Upper lobe of right lung (tissue), 1 donor: ENCODE results near the gene DIP2C. TPM values are rescaled to one million over a fixed set of nuclear protein-coding genes. Genes with fewer than 3 reads are reported as not detected.
A peak's percentile ranks its signal among the peaks of the same experiment; 100 is the strongest.

Experiments
- ATAC-seq: fragments of 200-7000 bp; cut with Tn5 transposase; one replicate; pipeline ENCODE4 v1.9.1; 2020; ENCODE audit warnings: mild to moderate bottlenecking, moderate library complexity
- DNase-seq: peaks from one replicate; pipeline ENCODE4 v3.0.0-alpha.2; 2020
- H3K27ac ChIP-seq: fragments of 200-600 bp; one replicate; pipeline ENCODE4 v1.8.0; 2022
- H3K27me3 ChIP-seq: fragments of 200-600 bp; one replicate; pipeline ENCODE4 v1.8.0; 2022; ENCODE audit warnings: mild to moderate bottlenecking
- H3K36me3 ChIP-seq: fragments of 200-600 bp; one replicate; pipeline ENCODE4 v1.8.0; 2022
- H3K4me1 ChIP-seq: fragments of 200-600 bp; one replicate; pipeline ENCODE4 v1.8.0; 2022
- H3K4me3 ChIP-seq: fragments of 200-600 bp; one replicate; pipeline ENCODE4 v1.8.0; 2022; ENCODE audit warnings: mild to moderate bottlenecking
- H3K9me3 ChIP-seq: fragments of 200-600 bp; one replicate; pipeline ENCODE4 v1.8.0; 2022
- CTCF ChIP-seq: fragments of 200-600 bp; IDR thresholded peaks from one replicate; pipeline ENCODE4 v1.8.0; 2022; ENCODE audit warnings: antibody characterized with exemption
- intact Hi-C: fragments of 100-400 bp; cut with DNase I; formaldehyde crosslinking; loops from one replicate; pipeline ENCODE4 v1.11.0; 2022
- total RNA-seq: library from RNA; stranded (reverse); fragmentation: NEBNext Ultra II Directional; extraction: Animal tissue kit (Norgen Biotek cat#: 25700); gene quantifications from one replicate; pipeline ENCODE4 v1.2.1, GENCODE V29; 2021
- donor health status: DM: no; HTN: yes; CAD: no; lungs with severe emphysema.

Gene DIP2C
- total RNA-seq, 1 donor from 2014 or later: 17.3 TPM

GRCh38 chr10:667602-668143 lies 21.8 kb downstream of the DIP2C start:
- no peak overlapping the region for H3K4me3 ChIP-seq
- no peak overlapping the region for H3K27ac ChIP-seq
- no peaks in the 10 kb centered on the region for H3K9me3 ChIP-seq
- intact Hi-C loops: no loop called here
- no peak for ATAC-seq
- no peaks in the 10 kb centered on the region for H3K4me1 ChIP-seq
- no peak for DNase-seq
- no peaks in the 10 kb centered on the region for H3K36me3 ChIP-seq
- no peaks in the 10 kb centered on the region for H3K27me3 ChIP-seq
- TF ChIP-seq CTCF: no peak

- DNase-seq: peak; percentile 46
- intact Hi-C loops: no loop called here
- no peaks in the 10 kb centered on the region for H3K4me1 ChIP-seq
- no peaks in the 10 kb centered on the region for H3K36me3 ChIP-seq
- no peak for ATAC-seq
- H3K9me3 ChIP-seq: no peaks in the 10 kb centered on the region
- no peak overlapping the region for H3K27ac ChIP-seq
- no peak overlapping the region for H3K4me3 ChIP-seq
- no peak for TF ChIP-seq CTCF
- no peaks in the 10 kb centered on the region for H3K27me3 ChIP-seq
These were observed 22.4 kb downstream of the DIP2C start for GRCh38 chr10:667096-667495.

GRCh38 chr10:666237-667012 lies 23.0 kb downstream of the DIP2C start:
- ATAC-seq: no peak
- no peaks in the 10 kb centered on the region for H3K36me3 ChIP-seq
- H3K4me3 ChIP-seq: peak overlapping the region; percentile 27
- no peaks in the 10 kb centered on the region for H3K9me3 ChIP-seq
- no peaks in the 10 kb centered on the region for H3K27me3 ChIP-seq
- no peaks in the 10 kb centered on the region for H3K4me1 ChIP-seq
- no peak overlapping the region for H3K27ac ChIP-seq
- DNase-seq: peak; percentile 48
- TF ChIP-seq CTCF: no peak
- intact Hi-C loops: no loop called here

- no peak for TF ChIP-seq CTCF
- peak; percentile 46 for DNase-seq
- ATAC-seq: peak; percentile 26
- Histone ChIP-seq H3K4me3 (peak overlapping the region; percentile 27), H3K27ac (no peak overlapping the region), H3K36me3 (no peaks in the 10 kb centered on the region), H3K4me1 (no peaks in the 10 kb centered on the region), H3K9me3 (no peaks in the 10 kb centered on the region), H3K27me3 (no peaks in the 10 kb centered on the region)
- intact Hi-C loops: no loop called here
These were observed 23.8 kb downstream of the DIP2C start for GRCh38 chr10:665579-666091.

- DNase-seq: no peak
- Histone ChIP-seq H3K9me3 (no peaks in the 10 kb centered on the region), H3K4me3 (peak overlapping the region; percentile 27), H3K4me1 (peaks cover under 1% of the 10 kb centered on the region), H3K27ac (no peak overlapping the region), H3K27me3 (no peaks in the 10 kb centered on the region), H3K36me3 (no peaks in the 10 kb centered on the region)
- intact Hi-C loops: no loop called here
- ATAC-seq: no peak
- TF ChIP-seq CTCF: no peak
These were observed 24.6 kb downstream of the DIP2C start for GRCh38 chr10:664893-665292.
